GM10266 (cell line): ENCODE results near the gene LRRC58.
"Not testable (repeated sequence)": the region's sequence is repeated elsewhere in the genome, so short reads cannot be mapped to it uniquely, and the experiment has no call there.

Experiments used
- DNase-seq: peaks from one replicate; pipeline ENCODE4 v3.0.0; 2012; ENCODE audit errors: extremely low spot score
- TF ChIP-seq, protein P1 (sequence below): IDR thresholded peaks from 2 replicates; pipeline ENCODE4 v1.5.1; 2012; ENCODE audit warnings: mild to moderate bottlenecking, low read depth; ENCODE audit not compliant: control insufficient read depth, insufficient read depth; ENCODE audit errors: missing control alignments

LRRC58 gene

DNA sequence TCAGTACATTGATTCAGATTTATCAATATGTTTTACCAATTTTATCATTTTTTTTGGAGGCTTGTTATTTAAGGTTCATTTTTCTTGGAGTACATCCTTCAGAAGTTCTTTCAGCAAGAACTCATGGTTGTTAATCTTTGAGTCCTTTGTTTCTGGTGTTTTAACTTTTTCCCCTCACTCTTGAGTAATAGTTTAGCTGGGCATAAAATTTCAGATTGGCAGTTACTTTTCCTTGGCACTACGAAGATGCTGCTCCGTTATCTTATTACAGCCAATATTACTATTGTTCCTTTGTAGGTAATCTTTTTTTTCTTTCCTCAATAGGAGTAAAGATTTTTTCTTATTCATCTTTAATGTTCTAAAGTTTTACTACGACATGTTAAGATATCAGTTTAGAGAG lies 9.8 kb downstream of the LRRC58 start:
- no peak for DNase-seq
- TF ChIP-seq, protein P1, sequence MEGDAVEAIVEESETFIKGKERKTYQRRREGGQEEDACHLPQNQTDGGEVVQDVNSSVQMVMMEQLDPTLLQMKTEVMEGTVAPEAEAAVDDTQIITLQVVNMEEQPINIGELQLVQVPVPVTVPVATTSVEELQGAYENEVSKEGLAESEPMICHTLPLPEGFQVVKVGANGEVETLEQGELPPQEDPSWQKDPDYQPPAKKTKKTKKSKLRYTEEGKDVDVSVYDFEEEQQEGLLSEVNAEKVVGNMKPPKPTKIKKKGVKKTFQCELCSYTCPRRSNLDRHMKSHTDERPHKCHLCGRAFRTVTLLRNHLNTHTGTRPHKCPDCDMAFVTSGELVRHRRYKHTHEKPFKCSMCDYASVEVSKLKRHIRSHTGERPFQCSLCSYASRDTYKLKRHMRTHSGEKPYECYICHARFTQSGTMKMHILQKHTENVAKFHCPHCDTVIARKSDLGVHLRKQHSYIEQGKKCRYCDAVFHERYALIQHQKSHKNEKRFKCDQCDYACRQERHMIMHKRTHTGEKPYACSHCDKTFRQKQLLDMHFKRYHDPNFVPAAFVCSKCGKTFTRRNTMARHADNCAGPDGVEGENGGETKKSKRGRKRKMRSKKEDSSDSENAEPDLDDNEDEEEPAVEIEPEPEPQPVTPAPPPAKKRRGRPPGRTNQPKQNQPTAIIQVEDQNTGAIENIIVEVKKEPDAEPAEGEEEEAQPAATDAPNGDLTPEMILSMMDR: no peak

DNA sequence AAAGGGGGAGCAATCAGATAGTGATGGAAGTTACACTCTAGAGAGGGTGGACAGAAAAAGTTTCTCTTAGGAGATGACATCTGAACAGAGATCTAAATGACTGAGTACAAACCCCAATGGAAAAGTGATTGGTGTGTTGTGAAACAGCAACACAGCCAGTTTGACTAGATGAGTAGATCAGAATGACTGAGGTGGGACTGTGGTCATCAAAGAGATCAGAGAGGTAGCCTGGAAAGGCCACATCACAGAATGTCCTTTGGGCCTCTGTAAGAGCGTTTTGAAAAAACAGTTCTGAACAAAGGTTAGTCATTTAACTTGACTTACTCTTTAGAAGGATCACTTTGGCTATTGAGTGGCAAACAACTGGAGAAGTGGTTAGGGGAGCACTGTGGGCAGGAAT lies 10.6 kb downstream of the LRRC58 start:
- TF ChIP-seq, protein P1: no peak
- no peak for DNase-seq

DNA sequence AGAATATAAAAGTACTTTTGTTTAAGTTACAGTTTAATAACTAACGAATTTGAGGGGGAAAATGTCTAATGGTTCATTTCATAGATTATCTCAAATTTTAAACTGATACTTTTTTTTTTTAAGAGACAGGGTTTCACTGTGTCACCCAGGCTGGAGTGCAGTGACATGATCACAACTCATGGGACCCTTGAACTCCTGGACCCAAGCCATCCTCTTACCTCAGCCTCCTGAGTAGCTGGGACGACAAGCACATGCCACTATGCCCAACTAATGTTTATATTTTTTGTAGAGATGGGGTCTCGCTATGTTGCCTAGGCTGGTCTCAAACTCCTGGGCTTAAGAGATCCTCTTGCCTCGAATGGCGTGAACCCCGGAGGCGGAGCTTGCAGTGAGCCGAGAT lies 16.5 kb downstream of the LRRC58 start:
- TF ChIP-seq, protein P1: no peak

DNA sequence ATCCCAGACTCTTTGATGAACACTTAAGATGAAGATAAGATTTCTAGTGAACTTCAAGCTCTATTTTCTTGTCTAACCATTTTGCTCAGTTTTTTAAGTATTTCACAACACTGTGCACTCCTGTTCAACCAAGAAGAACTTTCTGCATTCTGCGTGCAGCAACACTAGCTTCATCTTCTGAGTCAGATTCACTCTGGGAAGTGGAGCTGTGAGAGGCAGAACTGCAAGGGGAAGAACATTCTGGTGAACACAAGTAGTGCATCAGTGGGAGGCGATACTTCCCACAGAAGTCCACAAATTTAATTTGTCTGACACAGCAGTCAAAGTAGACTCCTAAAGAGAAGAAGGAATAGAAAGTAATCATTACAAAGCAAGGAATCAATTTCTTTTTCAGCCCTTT lies 18.1 kb downstream of the LRRC58 start:
- DNase-seq: no peak
- TF ChIP-seq, protein P1: no peak

More for the DNA sequence above, 16.5 kb downstream of the LRRC58 start:
- no peak for DNase-seq

DNA sequence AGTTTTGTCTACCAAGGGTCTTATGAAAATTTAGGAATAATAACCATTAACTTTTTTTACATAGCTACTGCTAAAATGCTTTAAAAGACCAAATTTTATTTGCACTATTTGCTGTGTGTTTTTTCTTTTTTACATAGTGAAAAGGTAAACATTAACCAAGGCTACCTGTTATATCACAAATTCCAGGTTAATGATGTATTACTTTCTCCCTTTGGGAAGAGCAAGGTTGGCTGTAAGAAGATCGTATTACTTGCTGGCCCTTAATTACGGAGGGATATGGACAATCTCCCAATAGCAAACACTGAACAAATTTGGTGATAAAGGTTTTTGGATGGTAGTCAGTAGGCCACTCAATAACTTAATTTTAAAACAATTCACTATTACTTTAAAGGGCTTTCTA lies 22.4 kb downstream of the LRRC58 start:
- TF ChIP-seq, protein P1: no peak

DNA sequence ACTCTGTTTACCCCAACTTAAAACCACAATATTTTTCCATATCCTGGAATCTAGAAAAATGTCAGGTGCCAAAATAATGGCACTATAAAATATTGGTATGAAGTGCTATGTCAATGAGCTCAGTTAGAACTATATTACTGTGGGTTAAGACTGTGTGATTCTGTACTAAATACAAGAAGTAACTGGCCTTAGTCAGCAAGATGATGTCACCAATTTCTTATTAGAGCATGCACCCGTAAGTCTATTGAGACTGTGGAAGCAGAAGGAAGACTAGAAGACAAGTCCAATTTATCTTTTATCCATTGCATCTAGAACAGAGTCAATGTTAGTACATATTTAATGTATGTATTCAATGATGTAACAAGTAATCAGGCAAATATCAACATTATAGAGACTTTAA lies 25.0 kb downstream of the LRRC58 start:
- DNase-seq: no peak

More for the DNA sequence above, 22.4 kb downstream of the LRRC58 start:
- no peak for DNase-seq

DNA sequence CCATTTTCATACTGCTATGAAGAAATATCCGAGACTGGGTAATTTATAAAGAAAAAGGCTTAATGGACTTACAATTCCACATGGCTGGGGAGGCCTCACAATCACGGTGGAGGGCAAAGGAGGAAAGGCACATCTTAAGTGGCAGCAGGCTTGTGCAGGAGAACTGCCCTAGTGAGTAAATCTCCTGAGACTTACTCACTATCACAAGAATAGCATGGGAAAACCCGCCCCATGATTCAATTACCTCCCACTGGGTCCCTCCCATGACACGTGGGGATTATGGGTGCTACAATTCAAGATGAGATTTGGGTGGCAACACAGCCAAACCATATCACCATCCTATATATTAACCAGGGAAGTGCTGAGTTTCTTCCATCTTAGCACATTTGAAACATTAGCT lies 25.4 kb downstream of the LRRC58 start:
- not testable (repeated sequence) for DNase-seq

More for the DNA sequence above, 25.0 kb downstream of the LRRC58 start:
- TF ChIP-seq, protein P1: no peak
